ENCODE measurements around the gene ESRRA. TPM values are rescaled to one million over a fixed set of nuclear protein-coding genes. Genes with fewer than 3 reads are reported as not detected.

The ESRRA gene
- total and polyA plus RNA-seq, 2 of the 13 experiments (the other 11 are each of a cell fraction or from before 2014, with no cell fraction given): 18.1 to 36.3 TPM

DNA sequence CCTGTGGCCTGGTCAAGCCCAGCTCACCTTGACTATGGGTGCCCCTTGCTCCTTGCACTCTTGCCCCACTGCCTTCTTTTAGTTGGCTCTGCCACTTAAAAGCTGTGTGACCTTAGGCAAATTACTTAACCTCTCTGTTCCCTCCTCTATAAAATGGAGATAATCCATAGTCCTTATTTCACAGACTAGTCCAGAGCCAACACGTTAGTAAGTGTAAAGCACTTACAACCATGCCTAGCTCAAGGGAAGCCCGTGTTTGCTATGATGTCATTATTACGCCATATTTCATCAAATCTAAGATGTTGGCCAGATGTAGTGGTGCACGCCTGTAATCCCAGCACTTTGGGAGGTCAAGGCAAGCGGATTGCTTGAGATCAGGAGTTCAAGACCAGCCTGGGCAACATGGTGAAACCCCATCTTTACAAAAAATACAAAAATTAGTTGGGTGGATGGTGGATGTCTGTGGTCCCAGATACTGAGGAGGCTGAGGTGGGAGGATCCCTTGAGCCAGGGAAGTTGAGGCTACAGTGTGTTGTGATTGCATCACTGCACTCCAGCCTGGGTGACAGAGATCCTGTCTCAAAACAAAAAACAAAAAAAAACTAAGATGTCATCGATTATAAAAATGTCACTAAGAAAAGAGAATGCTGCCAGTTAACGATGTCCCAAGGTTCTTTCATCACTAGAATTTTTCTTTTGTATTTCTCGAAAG, 32.4 kb downstream of the ESRRA start:
- ATAC-seq (no peak), FAIRE-seq (no peak), DNase-seq (ENCODE audit: low spot score) (no peak)
- ChIA-PET POLR2A (no interaction called here), CTCF (ENCODE audit: low intra/inter-chr PET ratio, low total read pairs) (no interaction called here)
- WGBS (ENCODE audit: low lambda C conversion rate): 38% methylated on average over 8 of the region's 8 CpGs
- no TSS peak for BruUV-seq (replicated peaks)
- H3K27me3 ChIP-seq (ENCODE audit: control insufficient read depth in 1 of 2, insufficient read depth in 2 of 2, low read length in 2 of 2): peaks cover 5 to 35% of the 10 kb centered on the region in 2 experiments; a peak in 3 of 5 replicates
- intact Hi-C loops (cut with micrococcal nuclease; ENCODE audit: unreplicated experiment) (no loop called here), in situ Hi-C loops (cut with HindIII; ENCODE audit: extremely low pct_ligation_motif_present, low pct_unique_long_range_greater_than_20kb) (no loop called here)
- no peak overlapping the region for H2AFZ ChIP-seq (ENCODE audit: low read length)
- no peaks in the 10 kb centered on the region for H3K9me3 ChIP-seq (ENCODE audit: low read length)
- H3K9ac ChIP-seq (ENCODE audit: insufficient read depth, low read depth, low read length): no peak overlapping the region
- no peak overlapping the region for H3K4me3 ChIP-seq (replicated peaks in 1 of 3; ENCODE audit: insufficient read depth in 1 of 3, low read depth in 2 of 3, low read length in 3 of 3)
- H3K79me2 ChIP-seq (ENCODE audit: insufficient read depth, low read length): no peaks in the 10 kb centered on the region
- H3K27ac ChIP-seq (ENCODE audit: extremely low read length, insufficient read depth, low read length): no peak overlapping the region
- H4K20me1 ChIP-seq (ENCODE audit: insufficient read depth, low read length): no peaks in the 10 kb centered on the region
- H3K36me3 ChIP-seq (replicated peaks in 1 of 2; ENCODE audit: control insufficient read depth in 1 of 2, insufficient read depth in 2 of 2, low read length in 2 of 2): no peaks in the 10 kb centered on the region
- peaks cover 22% of the 10 kb centered on the region for H3K4me1 ChIP-seq (ENCODE audit: insufficient read depth, low read length)
- TF ChIP-seq ZNF768 (CRISPR knock-in tag; IDR thresholded peaks at IDR 0.05): peak; percentile 95
- TF ChIP-seq KLF16 (CRISPR knock-in tag; IDR thresholded peaks at IDR 0.05): no peak
- TF ChIP-seq HNF1B (CRISPR knock-in tag; IDR thresholded peaks at IDR 0.05): no peak
- peak; percentile 65; the same call in 1 of the 2 replicates for TF ChIP-seq ZMYM3 (CRISPR knock-in tag; IDR thresholded peaks at IDR 0.05)
- TF ChIP-seq ATF7 (IDR thresholded peaks at IDR 0.05): peak; percentile 88
- no peak for TF ChIP-seq ATF7 (CRISPR knock-in tag; IDR thresholded peaks at IDR 0.05)
- 0 out of 2 replicates have a peak, but pooled peaks have one; percentile 41 for TF ChIP-seq CEBPB (IDR thresholded peaks at IDR 0.05; ENCODE audit: borderline replicate concordance, low read depth, low read length)
- H3K4me2 ChIP-seq (ENCODE audit: low read depth, low read length): no peak overlapping the region
